Measurements from ENCODE around the gene MAP3K1. TPM values are rescaled to one million over a fixed set of nuclear protein-coding genes. Genes with fewer than 3 reads are reported as not detected.

The MAP3K1 gene
- total and polyA plus RNA-seq, 9 of the 15 experiments (the other 6 are each of a cell fraction or from before 2014, with no cell fraction given): 3.9 to 13.9 (median 7.5) TPM

DNA sequence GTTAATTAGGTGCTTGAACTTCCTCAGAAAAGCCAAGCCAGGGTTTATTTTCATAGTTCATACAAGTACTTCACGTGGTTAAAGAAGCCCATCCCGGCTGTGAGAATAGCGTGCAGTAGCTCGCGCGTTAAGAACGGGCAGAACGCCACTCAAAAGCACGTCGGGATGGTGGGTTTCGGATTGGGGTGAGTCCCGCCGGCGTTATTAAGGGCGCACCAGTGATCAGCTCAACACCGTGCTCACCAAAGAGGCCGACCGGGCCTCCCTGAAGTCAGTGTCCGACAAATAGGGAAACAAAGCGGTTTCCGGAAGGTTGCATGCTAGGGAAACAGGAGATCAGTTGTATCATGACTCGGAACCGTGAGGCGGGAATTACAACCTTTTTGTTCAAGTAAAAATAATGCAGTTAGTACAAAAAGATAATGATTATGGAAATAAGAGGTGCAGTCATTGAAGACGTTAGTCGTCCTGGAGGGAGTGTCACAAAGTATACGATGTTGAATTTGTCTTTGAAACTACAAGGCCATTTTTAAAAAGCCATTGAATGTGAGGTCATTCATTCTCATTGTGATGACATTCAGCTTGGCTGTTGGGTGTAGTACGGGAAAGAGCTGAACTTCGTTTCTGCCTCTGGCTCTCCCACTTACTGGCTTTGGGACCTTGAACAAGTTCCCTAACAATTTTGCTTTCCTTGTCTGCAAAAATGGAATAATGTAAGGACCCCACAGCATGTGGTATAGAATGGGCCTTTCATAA, 95.0 kb downstream of the MAP3K1 start (continued):
- TF ChIP-seq, protein P1, sequence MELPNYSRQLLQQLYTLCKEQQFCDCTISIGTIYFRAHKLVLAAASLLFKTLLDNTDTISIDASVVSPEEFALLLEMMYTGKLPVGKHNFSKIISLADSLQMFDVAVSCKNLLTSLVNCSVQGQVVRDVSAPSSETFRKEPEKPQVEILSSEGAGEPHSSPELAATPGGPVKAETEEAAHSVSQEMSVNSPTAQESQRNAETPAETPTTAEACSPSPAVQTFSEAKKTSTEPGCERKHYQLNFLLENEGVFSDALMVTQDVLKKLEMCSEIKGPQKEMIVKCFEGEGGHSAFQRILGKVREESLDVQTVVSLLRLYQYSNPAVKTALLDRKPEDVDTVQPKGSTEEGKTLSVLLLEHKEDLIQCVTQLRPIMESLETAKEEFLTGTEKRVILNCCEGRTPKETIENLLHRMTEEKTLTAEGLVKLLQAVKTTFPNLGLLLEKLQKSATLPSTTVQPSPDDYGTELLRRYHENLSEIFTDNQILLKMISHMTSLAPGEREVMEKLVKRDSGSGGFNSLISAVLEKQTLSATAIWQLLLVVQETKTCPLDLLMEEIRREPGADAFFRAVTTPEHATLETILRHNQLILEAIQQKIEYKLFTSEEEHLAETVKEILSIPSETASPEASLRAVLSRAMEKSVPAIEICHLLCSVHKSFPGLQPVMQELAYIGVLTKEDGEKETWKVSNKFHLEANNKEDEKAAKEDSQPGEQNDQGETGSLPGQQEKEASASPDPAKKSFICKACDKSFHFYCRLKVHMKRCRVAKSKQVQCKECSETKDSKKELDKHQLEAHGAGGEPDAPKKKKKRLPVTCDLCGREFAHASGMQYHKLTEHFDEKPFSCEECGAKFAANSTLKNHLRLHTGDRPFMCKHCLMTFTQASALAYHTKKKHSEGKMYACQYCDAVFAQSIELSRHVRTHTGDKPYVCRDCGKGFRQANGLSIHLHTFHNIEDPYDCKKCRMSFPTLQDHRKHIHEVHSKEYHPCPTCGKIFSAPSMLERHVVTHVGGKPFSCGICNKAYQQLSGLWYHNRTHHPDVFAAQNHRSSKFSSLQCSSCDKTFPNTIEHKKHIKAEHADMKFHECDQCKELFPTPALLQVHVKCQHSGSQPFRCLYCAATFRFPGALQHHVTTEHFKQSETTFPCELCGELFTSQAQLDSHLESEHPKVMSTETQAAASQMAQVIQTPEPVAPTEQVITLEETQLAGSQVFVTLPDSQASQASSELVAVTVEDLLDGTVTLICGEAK (IDR thresholded peaks at IDR 0.05): 0 out of 2 replicates have a peak, but pooled peaks have one; percentile 61
- TF ChIP-seq, protein P1 (CRISPR knock-in tag; IDR thresholded peaks at IDR 0.05): no peak
- TF ChIP-seq ZNF668 (CRISPR knock-in tag; IDR thresholded peaks at IDR 0.05): no peak
- TF ChIP-seq, protein P2, sequence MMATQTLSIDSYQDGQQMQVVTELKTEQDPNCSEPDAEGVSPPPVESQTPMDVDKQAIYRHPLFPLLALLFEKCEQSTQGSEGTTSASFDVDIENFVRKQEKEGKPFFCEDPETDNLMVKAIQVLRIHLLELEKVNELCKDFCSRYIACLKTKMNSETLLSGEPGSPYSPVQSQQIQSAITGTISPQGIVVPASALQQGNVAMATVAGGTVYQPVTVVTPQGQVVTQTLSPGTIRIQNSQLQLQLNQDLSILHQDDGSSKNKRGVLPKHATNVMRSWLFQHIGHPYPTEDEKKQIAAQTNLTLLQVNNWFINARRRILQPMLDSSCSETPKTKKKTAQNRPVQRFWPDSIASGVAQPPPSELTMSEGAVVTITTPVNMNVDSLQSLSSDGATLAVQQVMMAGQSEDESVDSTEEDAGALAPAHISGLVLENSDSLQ (IDR thresholded peaks at IDR 0.05): peak; percentile 38; the same call in 1 of the 2 replicates
- TF ChIP-seq U2AF2 (optimal IDR thresholded peaks at IDR 0.05; ENCODE audit: low read depth, low read length): no peak
- TF ChIP-seq, protein P3, sequence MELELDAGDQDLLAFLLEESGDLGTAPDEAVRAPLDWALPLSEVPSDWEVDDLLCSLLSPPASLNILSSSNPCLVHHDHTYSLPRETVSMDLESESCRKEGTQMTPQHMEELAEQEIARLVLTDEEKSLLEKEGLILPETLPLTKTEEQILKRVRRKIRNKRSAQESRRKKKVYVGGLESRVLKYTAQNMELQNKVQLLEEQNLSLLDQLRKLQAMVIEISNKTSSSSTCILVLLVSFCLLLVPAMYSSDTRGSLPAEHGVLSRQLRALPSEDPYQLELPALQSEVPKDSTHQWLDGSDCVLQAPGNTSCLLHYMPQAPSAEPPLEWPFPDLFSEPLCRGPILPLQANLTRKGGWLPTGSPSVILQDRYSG (tag; conservative IDR thresholded peaks at IDR 0.05; ENCODE audit: low read depth): peak; percentile 45; the same call in 1 of the 2 replicates
- TF ChIP-seq ETV5 (CRISPR knock-in tag; IDR thresholded peaks at IDR 0.05; ENCODE audit: low read depth): peak; percentile 57; the same call in 1 of the 2 replicates
- no peak for TF ChIP-seq SMARCC2 (IDR thresholded peaks at IDR 0.05; ENCODE audit: low read depth)
- no peak for TF ChIP-seq NFIX (CRISPR knock-in tag; IDR thresholded peaks at IDR 0.05; ENCODE audit: low read depth)
- TF ChIP-seq, protein P4, sequence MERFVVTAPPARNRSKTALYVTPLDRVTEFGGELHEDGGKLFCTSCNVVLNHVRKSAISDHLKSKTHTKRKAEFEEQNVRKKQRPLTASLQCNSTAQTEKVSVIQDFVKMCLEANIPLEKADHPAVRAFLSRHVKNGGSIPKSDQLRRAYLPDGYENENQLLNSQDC (CRISPR knock-in tag; IDR thresholded peaks at IDR 0.05): no peak
- TF ChIP-seq XRCC5 (IDR thresholded peaks at IDR 0.05; ENCODE audit: low read depth, low read length): 0 out of 2 replicates have a peak, but pooled peaks have one; percentile 37
- 0 out of 2 replicates have a peak, but pooled peaks have one; percentile 51 for TF ChIP-seq RAD51 (IDR thresholded peaks at IDR 0.05; ENCODE audit: borderline replicate concordance, low read depth)
- TF ChIP-seq TSC22D4 (tag; IDR thresholded peaks at IDR 0.05): no peak
- TF ChIP-seq SRF (CRISPR knock-in tag; IDR thresholded peaks at IDR 0.05): 0 out of 4 replicates have a peak, but pooled peaks of 1 of the 2 experiments have one; percentile 3
- peak; percentile 11 to 56; a peak in 2 of 4 replicates for TF ChIP-seq FOXK2 (conservative IDR thresholded peaks at IDR 0.05 in 1 of 2, IDR thresholded peaks at IDR 0.05 in 1 of 2; ENCODE audit: low read depth in 2 of 2)
- TF ChIP-seq ZNF174 (CRISPR knock-in tag; IDR thresholded peaks at IDR 0.05): 0 out of 2 replicates have a peak, but pooled peaks have one; percentile 30
